Breast epithelium (tissue), 3 donors: ENCODE results near the gene RRP36.

Experiments used
- POLR2A ChIP-seq: fragments of 450-650 bp; IDR thresholded peaks from one replicate; pipeline ENCODE4 v1.6.1; 2016; ENCODE audit warnings: antibody characterized with exemption, mild to moderate bottlenecking, moderate library complexity
- POLR2AphosphoS5 ChIP-seq, 3 donors: sonication (generic); formaldehyde crosslinking; IDR thresholded peaks; one replicate each; pipeline ENCODE4 v1.6.1; 2017; ENCODE audit warnings: antibody characterized with exemption in 3 of 3
- TF ChIP-seq, protein P1 (sequence below), 3 donors: fragments of 450-650 bp; IDR thresholded peaks; one replicate each; pipeline ENCODE4 v1.5.1; 2016 to 2017; ENCODE audit warnings: antibody characterized with exemption in 3 of 3, mild to moderate bottlenecking in 3 of 3, moderate library complexity in 3 of 3

DNA sequence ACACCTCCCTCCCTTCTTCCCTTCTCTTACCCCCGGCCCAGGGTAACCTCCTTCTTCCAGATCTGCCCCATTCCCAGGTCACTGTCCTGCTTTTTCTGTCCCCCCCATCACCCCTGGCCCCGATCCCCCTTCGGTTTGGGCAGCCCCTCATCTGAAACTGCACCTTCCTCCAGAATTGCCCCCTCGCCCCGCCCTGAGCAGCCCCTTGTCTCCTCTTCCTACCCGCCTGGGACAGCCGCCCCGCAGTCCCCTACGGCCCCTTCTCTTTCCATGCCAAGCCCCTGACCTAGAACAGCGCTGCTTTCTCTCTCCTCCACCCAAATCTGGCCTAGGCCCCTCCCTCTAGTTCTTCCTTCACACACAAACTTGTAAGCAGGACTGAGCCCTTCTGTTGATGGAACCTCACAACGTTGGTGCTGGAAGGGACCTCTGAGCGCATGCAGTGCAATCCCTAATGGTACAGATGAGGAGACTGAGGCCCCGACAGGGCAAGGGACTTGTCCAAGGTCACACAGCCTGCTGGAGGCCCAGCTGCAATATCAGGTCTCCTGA is 36.4 kb upstream of the RRP36 start:
- TF ChIP-seq, protein P1, sequence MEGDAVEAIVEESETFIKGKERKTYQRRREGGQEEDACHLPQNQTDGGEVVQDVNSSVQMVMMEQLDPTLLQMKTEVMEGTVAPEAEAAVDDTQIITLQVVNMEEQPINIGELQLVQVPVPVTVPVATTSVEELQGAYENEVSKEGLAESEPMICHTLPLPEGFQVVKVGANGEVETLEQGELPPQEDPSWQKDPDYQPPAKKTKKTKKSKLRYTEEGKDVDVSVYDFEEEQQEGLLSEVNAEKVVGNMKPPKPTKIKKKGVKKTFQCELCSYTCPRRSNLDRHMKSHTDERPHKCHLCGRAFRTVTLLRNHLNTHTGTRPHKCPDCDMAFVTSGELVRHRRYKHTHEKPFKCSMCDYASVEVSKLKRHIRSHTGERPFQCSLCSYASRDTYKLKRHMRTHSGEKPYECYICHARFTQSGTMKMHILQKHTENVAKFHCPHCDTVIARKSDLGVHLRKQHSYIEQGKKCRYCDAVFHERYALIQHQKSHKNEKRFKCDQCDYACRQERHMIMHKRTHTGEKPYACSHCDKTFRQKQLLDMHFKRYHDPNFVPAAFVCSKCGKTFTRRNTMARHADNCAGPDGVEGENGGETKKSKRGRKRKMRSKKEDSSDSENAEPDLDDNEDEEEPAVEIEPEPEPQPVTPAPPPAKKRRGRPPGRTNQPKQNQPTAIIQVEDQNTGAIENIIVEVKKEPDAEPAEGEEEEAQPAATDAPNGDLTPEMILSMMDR (IDR thresholded peaks at IDR 0.05): no peak
- TF ChIP-seq POLR2A (no peak), POLR2AphosphoS5 (IDR thresholded peaks at IDR 0.05) (no peak)
